Measurements from ENCODE around the gene KIF16B.

DNA sequence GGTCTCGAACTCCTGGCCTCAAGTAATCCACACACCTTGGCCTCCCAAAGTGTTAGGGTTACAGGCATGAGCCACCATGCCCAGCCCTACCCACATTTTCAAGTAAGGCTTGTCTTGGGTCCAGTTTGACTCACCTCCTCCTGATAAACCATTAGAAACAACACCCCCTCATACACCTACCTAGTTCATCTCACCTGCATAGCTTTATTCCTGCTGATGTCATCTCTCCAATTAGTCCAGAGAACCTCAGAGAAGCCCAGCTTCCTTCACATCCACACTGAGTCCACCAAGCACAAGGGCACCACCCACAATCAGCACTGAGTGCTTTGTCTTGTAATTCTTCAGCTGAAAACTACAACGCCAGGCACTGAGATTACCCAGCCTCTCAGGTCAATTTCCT lies 35.3 kb downstream of the KIF16B start:
- TF ChIP-seq, protein P1, sequence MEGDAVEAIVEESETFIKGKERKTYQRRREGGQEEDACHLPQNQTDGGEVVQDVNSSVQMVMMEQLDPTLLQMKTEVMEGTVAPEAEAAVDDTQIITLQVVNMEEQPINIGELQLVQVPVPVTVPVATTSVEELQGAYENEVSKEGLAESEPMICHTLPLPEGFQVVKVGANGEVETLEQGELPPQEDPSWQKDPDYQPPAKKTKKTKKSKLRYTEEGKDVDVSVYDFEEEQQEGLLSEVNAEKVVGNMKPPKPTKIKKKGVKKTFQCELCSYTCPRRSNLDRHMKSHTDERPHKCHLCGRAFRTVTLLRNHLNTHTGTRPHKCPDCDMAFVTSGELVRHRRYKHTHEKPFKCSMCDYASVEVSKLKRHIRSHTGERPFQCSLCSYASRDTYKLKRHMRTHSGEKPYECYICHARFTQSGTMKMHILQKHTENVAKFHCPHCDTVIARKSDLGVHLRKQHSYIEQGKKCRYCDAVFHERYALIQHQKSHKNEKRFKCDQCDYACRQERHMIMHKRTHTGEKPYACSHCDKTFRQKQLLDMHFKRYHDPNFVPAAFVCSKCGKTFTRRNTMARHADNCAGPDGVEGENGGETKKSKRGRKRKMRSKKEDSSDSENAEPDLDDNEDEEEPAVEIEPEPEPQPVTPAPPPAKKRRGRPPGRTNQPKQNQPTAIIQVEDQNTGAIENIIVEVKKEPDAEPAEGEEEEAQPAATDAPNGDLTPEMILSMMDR (IDR thresholded peaks at IDR 0.05): no peak
- TF ChIP-seq ZFX (IDR thresholded peaks at IDR 0.05; ENCODE audit: borderline replicate concordance): no peak
